Activated T-cell treated with anti-CD3 and anti-CD28 coated beads for 24 hours (primary cell): ENCODE measurements around the gene PTPRT.

Experiments
- DNase-seq: peaks from one replicate; pipeline ENCODE4 v3.0.0-alpha.2; 2020; ENCODE audit warnings: low read depth

The PTPRT gene

DNA sequence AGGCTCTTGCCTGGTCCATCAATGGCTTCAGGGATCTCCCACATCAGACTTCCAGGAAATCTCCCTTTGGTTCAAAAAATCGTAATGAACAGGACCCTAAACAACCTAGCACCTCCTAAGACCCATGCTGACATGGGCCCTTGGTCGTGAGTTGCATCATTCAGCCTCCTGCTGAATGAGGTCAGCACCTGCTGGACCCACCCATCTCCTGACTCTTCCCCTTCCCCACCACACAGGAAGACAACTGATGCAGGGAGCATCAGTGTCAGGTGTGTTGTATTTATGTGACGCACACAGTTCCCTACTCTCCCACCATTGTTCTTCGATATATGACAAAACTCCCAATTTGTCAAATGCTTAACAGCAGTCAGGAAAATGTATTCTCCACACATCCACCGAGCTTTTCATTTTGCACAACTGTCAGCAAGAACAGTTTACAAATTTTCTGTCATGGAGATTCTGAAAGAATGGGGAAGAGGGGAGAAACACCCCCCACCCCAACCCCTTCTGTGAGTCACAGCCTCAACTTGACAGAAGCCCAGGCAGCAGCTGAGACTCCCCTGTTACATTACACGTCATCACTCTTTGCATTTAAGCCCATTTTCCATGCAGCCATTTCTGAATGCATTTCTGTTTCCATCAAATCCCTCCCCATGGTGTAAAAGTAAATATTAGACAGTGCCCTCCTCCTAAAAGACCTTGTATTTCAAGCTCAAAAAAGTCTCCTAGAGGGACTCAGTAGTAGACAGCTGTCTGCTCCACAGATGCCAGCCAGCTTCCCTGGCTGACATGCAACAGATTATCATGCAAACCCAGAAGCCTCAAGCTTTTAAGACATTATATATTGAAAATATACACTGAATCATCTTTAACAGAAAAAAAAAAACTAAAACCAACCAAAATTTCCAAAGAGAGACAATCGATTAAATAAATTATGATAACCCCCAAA is 577.5 kb downstream of the PTPRT start:
- no peak for DNase-seq

DNA sequence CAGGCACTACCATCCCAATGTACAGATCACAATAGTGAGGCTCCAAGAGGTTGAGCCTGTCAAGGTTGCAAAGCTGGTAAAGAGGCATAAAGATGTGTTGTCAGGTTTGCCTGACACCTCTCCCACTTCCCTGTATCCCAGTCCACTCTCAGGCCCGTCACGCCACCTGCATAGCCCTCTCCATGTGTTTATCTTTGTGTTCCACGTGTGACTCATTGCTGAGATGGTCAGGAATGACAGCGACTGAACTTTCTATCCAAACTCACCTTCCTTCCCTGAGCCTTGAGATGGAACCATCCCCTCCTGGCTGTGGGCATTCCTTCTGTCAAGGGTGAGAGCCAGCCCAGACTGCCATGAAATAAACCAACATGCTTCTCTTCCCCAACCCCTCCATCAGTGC is 578.3 kb downstream of the PTPRT start:
- no peak for DNase-seq

DNA sequence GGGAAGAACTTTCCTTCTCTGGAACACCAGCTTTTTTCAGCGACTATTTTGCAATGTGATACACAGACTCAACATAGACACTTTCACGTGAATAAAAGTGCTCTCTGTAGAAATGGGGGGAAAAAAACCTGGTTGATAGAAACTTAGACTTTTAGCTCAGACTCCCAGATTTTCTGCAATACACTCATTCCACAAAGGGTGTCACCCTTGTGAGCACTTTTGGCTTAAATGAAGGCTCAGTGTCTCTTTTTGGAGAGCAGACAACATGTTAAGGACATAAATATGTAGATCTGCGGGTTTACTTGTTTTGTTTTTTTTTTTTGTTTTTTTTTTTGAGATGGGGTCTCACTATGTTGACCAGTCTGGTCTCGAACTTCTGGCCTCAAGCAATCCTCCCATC is 579.6 kb downstream of the PTPRT start:
- DNase-seq, result no peak

DNA sequence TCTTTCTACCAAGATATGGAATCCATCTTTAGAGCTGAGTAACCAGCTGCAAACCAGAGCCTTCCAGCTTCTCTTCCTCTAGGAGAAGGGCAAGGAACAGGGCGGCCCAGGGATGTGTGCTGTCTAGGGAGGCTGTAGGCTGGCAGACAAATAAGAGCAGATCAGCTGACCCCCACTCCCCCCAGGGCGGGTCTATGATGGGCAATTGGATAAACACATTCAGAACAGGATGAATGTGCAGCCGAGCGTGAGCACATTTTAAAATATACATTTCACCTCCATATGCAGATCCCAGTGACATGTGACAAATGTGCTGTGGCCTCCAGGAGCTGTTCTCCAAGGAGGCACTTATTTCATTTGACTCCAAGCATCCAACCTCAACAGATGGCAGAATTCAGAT is 580.1 kb downstream of the PTPRT start:
- DNase-seq, result no peak

DNA sequence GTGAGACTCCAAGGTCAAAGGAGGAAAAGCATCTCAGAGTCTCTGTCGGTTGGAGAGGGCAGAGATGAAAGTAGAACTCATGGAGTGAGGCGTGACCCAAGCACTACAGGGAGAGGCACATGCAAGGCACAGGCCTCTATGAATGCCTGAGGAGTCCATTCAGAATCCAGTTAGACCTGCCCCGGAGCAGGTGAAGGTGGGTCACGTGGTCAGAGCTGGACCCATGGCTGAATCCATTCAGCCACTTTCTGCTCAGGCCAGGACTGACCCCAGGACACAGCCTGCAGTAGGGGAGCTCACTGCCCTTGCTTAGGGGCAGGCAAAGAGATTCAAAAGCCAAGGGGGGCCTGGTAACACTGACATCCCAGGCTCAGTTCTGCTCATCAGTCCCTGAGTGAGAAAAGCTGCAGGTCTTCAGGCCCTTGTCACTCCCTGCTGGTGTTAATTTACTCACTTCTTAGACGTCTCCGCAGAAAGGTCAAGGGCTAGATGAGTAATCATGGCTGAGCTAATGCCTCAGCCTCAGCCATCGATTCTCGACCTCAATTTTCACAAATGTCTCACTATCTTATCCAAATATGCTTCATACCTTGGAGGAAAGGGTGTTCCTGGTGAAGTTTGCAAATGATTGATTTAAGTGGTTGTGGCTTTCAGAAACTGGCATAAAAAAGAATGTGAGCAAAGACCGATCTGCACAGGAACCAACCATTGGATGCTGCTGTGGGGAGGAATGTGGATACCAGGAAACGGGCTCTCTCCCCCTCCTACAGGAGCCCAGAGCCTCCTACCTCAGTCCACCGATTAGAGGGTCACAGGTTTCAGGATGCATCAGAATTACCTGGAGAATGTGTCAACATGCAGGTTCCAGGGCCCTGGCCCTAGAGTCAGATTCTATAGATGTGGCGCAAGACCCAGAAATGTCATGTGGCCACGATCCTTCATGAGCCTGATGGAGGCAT is 584.4 kb downstream of the PTPRT start:
- DNase-seq, result no peak

DNA sequence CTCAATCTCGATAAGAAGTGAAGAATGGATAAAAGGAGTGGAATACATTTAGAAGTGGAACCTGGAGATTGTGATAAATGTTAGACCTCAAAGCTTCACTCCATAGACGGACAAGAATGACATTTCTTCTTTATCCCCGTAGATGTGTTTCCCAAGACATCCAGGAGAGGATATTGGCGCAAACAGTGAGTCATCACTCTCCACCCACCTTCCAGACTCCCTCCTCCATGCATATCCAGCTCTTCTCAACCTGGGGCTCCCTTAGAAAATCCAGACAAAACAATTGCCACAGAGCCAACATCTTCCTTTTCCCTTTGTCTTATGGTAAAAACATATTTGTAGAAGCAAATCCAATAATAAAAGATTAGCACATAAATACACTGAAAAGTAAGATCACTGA is 586.1 kb downstream of the PTPRT start:
- no peak for DNase-seq

DNA sequence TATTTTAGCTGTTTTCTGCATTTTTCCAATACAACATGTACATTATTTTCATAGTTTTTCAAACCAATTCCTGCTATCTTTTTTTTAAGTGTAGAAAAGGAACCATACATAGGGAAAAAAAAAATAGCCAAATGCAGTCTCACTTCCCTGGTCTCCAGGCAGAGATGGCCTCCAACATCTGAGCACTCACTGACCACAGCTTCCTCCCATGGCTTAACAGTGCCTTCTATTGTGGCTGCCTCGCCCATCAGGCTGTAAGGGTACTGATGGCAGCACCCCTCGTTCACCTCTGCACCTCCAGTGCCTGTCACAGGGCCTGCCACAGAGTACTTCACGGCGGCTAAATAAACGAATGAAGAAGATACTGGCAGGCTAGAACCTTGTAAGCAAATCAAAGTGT is 591.1 kb downstream of the PTPRT start:
- no peak for DNase-seq

DNA sequence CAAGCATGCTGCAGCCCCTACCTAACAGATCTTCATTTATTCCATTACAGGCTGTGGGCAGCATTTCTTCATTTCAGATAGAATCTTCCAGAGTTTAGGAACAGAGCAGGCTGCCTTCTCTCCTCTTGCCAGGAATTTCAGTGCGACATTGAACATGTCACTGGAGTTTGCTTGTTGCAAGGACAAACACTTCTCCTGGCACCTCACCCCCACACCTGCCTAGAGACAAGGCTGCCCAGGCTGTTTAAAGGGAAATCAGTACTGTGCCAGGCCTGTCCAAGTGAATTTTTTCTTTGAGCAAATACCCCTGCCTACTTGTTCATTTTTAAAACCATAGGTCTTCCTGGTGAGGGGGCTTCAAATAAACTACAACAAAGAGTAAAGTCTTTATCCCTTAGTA is 594.1 kb downstream of the PTPRT start:
- no peak for DNase-seq

DNA sequence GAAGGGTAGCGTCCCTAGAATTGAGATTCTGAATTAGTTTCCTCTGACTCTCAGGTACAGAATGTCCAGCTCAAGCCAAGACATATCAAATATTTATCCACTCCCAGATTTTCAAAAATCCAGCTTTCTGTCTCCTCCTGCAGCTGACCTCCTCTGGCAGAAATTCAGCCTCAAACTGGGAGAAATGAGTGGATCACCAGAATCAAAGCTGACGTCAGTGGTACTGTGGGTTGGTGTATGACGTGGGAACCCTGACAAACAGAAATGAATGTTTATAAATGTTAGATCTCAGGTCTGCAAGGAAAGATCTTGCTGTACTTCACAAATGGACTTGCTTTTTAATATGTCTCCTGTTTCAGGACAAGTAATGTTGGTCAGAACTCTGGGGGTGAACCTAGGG is 595.0 kb downstream of the PTPRT start:
- no peak for DNase-seq

DNA sequence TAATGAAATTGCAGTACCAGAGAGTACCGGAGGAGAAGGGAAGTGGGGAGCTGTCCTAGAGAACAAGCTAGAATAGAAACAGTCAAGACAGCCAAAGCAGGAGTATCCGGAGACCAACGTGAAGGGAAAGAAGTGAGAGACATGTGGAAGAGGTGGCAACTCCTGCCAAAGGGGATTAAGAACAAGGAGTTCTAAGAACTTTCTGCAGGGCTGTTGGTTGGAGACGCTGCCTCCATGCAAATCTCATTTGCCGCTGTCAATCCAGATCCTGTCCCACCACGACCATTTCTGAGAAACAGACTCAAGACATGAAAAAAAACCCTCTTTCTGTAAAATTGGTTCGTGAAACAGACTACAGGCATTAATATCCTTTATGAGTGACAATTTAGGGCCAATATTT is 595.7 kb downstream of the PTPRT start:
- no peak for DNase-seq

DNA sequence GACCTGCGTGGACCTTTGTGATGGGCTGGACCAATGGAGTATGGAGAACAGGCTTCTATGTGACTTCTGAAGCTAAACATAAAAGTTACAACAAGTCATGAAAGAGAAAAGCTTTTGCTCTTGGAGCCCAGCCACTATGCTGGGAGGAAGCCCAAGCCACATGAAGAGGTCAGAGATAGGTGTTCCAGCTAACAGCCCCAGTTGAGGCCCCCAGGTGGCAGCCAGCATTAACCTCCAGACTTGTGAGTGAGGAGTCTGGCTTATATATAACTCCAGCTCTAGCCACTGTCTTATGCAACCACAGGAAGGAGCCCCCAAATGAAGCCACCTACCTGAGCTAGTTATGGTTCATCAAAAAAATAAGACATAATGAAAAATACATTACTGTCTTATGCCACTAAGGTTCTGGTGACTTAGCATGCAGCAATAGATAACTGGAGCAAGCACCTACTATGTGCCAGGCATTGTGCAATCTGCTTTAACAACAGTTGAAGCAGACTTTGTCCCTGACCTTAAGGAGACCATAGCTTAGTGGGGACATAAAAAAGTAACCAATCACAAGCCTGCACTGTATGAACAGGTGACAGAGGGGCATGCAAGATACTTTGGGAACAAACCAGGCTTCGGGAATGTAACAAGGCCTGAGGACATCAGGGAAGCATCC is 599.6 kb downstream of the PTPRT start:
- DNase-seq, result no peak

DNA sequence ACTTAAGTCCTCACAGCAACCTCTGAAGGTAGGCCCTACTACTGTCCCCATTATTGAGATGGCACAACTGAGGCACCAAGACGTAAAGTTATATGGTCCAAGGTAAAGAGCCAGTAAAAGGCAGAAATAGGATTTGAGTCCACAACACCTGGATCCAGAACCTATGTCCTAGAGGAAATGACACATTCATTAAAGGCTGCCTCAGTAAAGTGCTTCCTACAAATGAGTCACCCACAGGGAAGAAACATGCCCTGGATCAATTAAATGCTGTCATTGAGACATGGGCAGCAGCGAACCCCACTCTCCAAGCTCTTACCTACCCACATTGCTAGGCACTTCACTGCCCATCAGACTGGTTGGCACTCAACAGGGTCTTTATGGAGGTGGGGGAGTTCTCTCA is 600.9 kb downstream of the PTPRT start:
- DNase-seq, result no peak

DNA sequence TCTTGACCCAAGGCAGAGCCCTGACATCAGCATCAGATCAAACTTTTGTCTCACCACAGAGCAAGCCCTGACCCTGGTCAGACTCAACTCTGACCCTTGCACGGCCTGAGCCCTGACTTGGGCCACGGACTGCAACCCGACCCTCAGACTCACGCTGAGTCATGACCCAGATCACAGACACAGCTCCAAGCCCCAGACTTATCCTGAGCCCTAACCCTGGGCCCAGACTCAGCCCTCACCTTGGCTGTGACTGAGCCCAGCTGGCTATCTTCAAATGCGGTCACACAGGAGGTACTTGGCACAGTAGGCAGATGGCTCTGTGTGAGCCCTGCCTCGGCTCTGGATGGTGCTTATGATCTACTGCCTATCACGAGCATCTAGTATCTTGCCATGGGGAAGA is 602.3 kb downstream of the PTPRT start:
- DNase-seq, result no peak

DNA sequence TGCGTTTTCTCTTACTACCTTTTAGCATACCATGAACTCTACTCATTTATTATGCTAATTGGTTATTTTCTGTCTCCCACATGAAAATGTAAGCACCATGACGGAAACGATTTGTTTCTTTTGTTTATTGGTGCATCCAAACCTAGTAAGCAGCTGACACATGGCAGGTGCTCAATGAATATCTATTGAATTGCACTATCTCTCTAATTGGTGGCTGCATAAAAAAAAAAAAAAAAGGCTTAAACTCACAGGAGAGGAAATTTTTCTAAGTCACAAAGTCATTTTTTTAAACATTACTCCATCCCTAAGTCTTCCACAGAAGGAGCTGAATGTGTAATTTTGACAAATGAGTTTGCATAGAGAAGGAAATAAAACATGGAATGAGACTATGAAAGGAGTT is 608.4 kb downstream of the PTPRT start:
- DNase-seq, result no peak

DNA sequence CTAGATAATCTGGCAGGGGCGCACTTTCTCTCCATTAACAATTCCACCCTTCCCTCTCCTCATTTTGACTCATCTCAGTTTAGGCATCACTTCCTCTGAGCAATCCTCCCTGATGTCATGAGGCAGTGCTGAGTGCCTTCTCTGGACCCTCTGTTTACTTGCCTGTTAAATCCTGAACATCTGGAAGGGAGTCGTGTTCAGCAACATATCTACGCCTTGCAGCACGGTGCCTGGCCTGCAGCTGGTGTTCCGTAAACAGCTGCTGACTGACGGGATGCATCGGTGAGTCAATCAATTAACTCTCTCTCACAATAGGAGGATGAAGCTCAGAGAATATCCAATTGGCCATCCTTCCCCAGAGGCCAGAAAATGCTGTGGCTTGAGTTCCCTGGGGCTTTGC is 613.5 kb downstream of the PTPRT start:
- DNase-seq, result no peak

DNA sequence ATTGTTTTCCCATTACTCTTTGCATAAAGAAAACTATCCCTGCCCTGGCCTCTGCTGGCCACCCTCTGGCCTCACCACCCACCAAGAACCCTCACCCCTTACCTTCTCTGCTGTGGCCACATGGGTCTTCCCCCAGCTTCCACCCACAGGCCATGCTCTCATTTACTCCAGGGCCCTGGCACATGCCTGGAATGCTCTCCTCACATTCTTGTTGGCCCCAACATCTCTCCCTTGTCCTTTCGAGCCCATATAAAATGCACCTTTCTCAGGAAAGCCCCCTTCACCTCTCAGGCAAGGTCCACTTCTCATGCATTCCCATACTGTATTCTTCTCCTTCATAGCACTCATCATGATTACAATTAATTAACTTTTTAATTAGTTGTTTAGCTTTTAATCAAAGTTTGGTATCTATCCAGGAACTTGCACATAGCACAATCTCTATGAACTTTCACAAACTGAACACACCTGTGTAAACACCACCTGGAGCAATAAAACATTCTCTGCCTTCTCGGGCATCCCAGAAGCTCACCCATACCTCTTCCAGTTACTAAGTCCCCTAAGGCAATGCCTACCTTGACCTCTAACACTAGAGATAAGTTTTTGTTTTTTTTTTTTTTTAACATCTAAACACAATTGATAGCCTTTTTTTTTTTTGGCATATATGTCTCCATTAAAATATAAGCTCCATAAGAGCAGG is 617.2 kb downstream of the PTPRT start:
- no peak for DNase-seq

DNA sequence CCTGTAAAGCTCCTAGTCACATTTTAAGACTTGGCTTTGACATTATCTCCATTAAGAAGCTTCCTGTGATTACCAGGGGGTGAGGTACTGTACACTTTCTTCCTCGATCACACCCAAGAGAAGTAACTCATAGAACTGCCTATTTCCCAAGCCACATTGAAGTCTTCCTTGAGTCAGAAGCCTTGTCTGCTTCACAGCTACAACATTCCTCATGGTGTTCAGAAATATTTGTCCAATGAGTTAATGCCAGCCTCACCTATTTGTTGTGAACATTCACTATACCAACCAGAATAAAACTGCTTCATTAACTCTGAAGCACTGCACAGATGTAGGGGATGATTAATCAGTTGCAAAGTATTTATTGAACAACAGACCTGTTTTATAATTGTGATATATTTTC is 622.3 kb downstream of the PTPRT start:
- no peak for DNase-seq

DNA sequence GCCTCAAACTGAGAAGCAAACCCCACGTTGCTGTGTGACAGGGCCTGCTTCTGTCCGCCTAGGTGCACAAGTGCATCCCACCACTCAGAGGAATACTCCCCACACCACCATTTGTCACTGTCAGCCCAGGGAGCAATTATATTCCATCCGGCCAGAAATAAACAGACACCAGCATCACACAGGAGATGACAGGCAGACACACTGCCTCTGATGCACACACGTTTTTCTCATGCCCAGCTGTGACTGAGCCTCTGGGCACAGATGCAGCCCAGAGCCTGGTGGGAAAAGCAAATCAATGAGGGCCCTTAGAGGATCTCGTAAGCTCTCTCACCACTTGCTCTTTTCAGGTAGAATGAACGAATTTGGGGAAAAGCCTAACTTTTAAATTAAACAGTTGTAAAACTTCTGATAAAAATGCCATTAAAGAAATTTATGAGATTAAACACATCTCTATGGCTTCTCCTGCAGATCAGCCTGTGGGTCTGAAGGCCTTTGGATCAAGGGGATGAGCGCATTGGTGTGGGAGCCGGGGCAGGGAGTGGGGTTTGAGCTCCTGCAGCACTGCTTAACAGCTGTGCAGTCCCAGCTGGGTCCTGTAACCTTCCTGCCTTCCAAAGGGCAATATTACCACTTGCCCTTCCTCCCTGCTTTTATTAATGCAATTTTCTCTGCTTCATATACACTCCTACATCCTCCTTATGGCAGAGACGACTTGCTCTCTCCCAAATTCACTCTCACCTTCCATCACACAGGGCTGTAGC is 624.3 kb downstream of the PTPRT start:
- DNase-seq, result no peak

DNA sequence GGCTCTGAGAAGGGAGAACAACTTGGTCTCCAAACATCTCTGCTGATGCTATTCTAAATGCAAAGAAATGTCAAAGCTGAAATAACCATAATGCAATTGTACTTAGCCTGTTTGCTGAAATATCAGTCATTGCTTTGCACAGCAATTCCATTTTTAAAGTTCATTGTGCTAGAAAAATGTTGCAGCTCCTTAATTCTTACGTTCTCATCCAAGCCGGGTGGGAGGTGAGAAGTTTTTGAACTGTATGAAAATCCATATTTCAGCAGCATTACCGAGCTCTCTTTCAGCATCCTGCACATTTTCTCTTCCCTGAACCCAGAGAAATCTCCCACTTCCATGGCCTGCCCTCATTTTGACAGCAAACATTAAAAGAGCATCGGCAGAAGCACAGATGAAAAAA is 630.0 kb downstream of the PTPRT start:
- DNase-seq, result no peak

DNA sequence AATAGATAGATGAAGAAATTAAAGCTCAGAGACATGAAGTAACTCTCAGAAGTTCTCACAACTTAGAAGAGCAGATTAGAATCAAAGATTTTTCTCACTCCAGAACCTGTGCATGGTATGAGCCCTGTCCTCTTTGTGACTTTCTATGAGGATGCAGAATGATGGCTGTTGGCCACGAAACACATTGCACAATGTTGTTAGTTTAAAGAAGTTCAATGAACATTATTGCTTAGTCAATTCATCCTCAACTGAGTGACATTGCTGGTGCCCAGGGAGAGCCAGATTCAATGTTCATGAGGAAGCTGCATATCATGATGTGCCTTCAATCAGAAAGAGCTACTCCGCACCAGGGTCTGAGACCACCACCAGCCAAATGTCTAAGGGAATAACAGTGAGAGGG is 633.1 kb downstream of the PTPRT start:
- DNase-seq, result no peak

DNA sequence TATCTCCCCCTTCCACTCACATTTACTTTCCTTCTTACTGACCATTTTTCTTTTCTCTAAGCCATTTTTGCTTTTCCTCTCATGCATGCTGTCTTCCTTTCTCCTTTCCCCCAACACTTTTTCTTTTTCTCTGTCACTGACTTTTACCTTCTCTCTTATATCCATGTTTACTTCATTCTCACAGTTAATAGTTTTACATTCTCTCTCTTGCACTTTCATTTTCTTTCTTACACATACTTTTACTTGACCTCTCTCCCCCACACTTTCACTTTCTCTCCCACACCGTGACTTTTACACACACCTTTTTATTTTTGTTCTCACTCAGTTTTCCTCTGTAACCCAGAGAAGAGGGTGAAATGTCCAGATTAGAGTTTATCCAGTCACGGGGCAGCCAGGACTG is 636.3 kb downstream of the PTPRT start:
- DNase-seq, result no peak
